Panc1 (cell line): Measurements from ENCODE around the gene CCDC154. TPM values are rescaled to one million over a fixed set of nuclear protein-coding genes. Genes with fewer than 3 reads are reported as not detected.

ENCODE experiments used
- ATAC-seq: fragments of 200-7000 bp; cut with Tn5 transposase; 2 replicates; pipeline ENCODE4 v1.9.1; 2020; ENCODE audit warnings: mild to moderate bottlenecking, moderate library complexity
- BruUV-seq: library from RNA; stranded (reverse); fragments of 400-500 nt; replicated peaks from 2 replicates; lab custom pipeline; 2021; lab: Mats Ljungman, UMichigan
- CTCF ChIA-PET: fragments of 300-600 bp; sonication (Branson Sonifier 250); formaldehyde crosslinking; loops from one replicate; lab custom pipeline; 2022; ENCODE audit warnings: antibody characterized with exemption; lab: Charles Lee
- POLR2A ChIA-PET: fragments of 300-600 bp; sonication (Branson Sonifier 250); formaldehyde crosslinking; loops from one replicate; lab custom pipeline; 2022; ENCODE audit warnings: antibody characterized with exemption; lab: Charles Lee
- DNase-seq: peaks from one replicate; pipeline ENCODE4 v3.0.0-alpha.2; 2010; ENCODE audit warnings: low read depth, low spot score
- H3K27ac ChIP-seq: 2 replicates; pipeline ENCODE4 v1.5.1; 2011; ENCODE audit warnings: mild to moderate bottlenecking, low read length, inconsistent platforms
- H3K27me3 ChIP-seq: fragments of 200-500 bp; sonication (Bioruptor generic); 2 replicates; pipeline ENCODE4 v1.6.0; 2014; ENCODE audit warnings: low read length, inconsistent platforms; ENCODE audit not compliant: control insufficient read depth, insufficient read depth
- H3K36me3 ChIP-seq: fragments of 200-500 bp; sonication (Bioruptor generic); 2 replicates; pipeline ENCODE4 v1.5.1; 2014; ENCODE audit warnings: inconsistent platforms, mild to moderate bottlenecking, low read length, moderate library complexity; ENCODE audit not compliant: control insufficient read depth, insufficient read depth
- H3K4me1 ChIP-seq: 2 replicates; pipeline ENCODE4 v1.5.1; 2011; ENCODE audit warnings: inconsistent platforms, mild to moderate bottlenecking, low read length, moderate library complexity; ENCODE audit not compliant: control insufficient read depth, insufficient read depth
- H3K4me3 ChIP-seq, 2 experiments: 2 replicates each; pipeline ENCODE4 v1.5.1; 2011 to 2012; ENCODE audit warnings: low read depth in 2 of 2, low read length in 2 of 2, mild to moderate bottlenecking in 2 of 2, inconsistent platforms in 1 of 2, moderate library complexity in 1 of 2
- H3K9me3 ChIP-seq: fragments of 200-500 bp; sonication (Bioruptor generic); 2 replicates; pipeline ENCODE4 v1.5.1; 2014; ENCODE audit warnings: low read depth, mild to moderate bottlenecking, inconsistent platforms, low read length, moderate library complexity; ENCODE audit not compliant: control insufficient read depth, insufficient read depth
- CTCF ChIP-seq: fragments of 450-650 bp; IDR thresholded peaks from 2 replicates; pipeline ENCODE4 v1.5.1; 2017; ENCODE audit warnings: mild to moderate bottlenecking
- POLR2AphosphoS5 ChIP-seq: IDR thresholded peaks from 2 replicates; pipeline ENCODE4 v1.6.1; 2012; ENCODE audit warnings: mild to moderate bottlenecking, low read depth, low read length, moderate library complexity
- SIN3A ChIP-seq: IDR thresholded peaks from 2 replicates; pipeline ENCODE4 v1.6.1; 2012; ENCODE audit warnings: low read depth, mild to moderate bottlenecking, low read length, moderate library complexity, borderline replicate concordance; ENCODE audit not compliant: insufficient read depth
- TCF7L2 ChIP-seq: IDR thresholded peaks from 2 replicates; pipeline ENCODE4 v1.6.1; 2011; ENCODE audit warnings: mild to moderate bottlenecking, low read depth, low read length, inconsistent platforms
- in situ Hi-C: cut with HindIII; loops from 2 replicates; pipeline ENCODE4 v1.10.0; 2016; ENCODE audit warnings: low sequenced_read_pairs, low pct_unique_long_range_greater_than_20kb
- intact Hi-C: fragments of 100-400 bp; cut with micrococcal nuclease; formaldehyde crosslinking; loops from one replicate; pipeline ENCODE4 v1.10.0; 2022; ENCODE audit not compliant: unreplicated experiment
- total RNA-seq: library from RNA; stranded (reverse); gene quantifications from one replicate; pipeline ENCODE4 v1.2.1, GENCODE V29; 2021; ENCODE audit not compliant: unreplicated experiment
- TF ChIP-seq, protein P1 (sequence below), 2 experiments: IDR thresholded peaks; 2 replicates each; pipeline ENCODE4 v1.6.1; 2011 to 2012; ENCODE audit warnings: low read depth in 2 of 2, control low read depth in 1 of 2, low read length in 1 of 2, mild to moderate bottlenecking in 1 of 2, moderate library complexity in 1 of 2; ENCODE audit not compliant: insufficient read depth in 1 of 2

The CCDC154 gene
- total RNA-seq, 1 experiment from 2014 or later: 2.0 TPM

GRCh38 chr16:1488619-1489018 is 44.3 kb upstream of the CCDC154 start, which contains the start of gene PTX4:
Gene PTX4 (minus strand): TSS chr16:1488944. CDS start chr16:1488909, 35 bp downstream.
- no peaks in the 10 kb centered on the region for H3K27me3 ChIP-seq
- BruUV-seq: no TSS peak
- intact Hi-C loops: no loop called here
- no peak within 1 kb of the TSS for H3K27ac ChIP-seq
- POLR2A ChIA-PET: no interaction called here
- ATAC-seq: no peak
- DNase-seq: no peak
- CTCF ChIA-PET: no interaction called here
- H3K9me3 ChIP-seq: no peaks in the 10 kb centered on the region
- in situ Hi-C loops: no loop called here
- TF ChIP-seq POLR2AphosphoS5: no peak
- no peak for TF ChIP-seq TCF7L2
- TF ChIP-seq, protein P1, sequence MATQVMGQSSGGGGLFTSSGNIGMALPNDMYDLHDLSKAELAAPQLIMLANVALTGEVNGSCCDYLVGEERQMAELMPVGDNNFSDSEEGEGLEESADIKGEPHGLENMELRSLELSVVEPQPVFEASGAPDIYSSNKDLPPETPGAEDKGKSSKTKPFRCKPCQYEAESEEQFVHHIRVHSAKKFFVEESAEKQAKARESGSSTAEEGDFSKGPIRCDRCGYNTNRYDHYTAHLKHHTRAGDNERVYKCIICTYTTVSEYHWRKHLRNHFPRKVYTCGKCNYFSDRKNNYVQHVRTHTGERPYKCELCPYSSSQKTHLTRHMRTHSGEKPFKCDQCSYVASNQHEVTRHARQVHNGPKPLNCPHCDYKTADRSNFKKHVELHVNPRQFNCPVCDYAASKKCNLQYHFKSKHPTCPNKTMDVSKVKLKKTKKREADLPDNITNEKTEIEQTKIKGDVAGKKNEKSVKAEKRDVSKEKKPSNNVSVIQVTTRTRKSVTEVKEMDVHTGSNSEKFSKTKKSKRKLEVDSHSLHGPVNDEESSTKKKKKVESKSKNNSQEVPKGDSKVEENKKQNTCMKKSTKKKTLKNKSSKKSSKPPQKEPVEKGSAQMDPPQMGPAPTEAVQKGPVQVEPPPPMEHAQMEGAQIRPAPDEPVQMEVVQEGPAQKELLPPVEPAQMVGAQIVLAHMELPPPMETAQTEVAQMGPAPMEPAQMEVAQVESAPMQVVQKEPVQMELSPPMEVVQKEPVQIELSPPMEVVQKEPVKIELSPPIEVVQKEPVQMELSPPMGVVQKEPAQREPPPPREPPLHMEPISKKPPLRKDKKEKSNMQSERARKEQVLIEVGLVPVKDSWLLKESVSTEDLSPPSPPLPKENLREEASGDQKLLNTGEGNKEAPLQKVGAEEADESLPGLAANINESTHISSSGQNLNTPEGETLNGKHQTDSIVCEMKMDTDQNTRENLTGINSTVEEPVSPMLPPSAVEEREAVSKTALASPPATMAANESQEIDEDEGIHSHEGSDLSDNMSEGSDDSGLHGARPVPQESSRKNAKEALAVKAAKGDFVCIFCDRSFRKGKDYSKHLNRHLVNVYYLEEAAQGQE (IDR thresholded peaks at IDR 0.05; ENCODE audit: insufficient read depth in 1 of 2, low read depth in 2 of 2, low read length in 1 of 2): no peak
- TF ChIP-seq SIN3A: no peak
- TF ChIP-seq CTCF: no peak
- peaks cover 7% of the 10 kb centered on the region for H3K4me1 ChIP-seq
- no peak within 1 kb of the TSS for H3K4me3 ChIP-seq
- peaks cover under 1% of the 10 kb centered on the region; the same call in 1 of the 2 replicates for H3K36me3 ChIP-seq

DNA sequence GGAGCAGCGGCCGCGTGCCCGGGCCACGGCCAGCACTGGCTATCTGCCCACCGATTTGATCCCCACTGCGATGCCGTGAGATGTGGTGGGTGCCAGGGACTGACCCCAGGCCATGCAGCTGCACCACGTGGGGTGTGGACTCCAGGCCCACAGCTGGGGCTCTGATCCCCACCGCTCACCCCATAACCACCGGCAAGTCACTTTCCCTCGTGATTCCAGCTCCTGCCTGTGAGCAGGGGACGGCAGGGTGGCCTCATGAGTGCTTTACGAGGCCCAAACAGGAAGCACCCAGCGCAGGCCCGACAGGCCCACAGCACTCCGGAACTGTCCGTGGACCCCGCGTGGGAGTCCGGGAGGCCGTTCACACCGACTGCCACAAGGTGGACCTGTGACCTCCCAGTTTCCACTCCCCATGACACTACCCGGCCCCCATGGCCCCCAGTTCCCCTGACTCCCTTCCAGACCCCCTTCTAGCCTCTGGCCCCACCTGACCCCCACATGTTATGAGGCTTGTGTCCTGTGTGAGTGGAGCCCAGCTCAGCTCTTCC is 43.8 kb upstream of the CCDC154 start:
- DNase-seq: no peak
- H3K9me3 ChIP-seq: no peaks in the 10 kb centered on the region
- peaks cover 7% of the 10 kb centered on the region for H3K4me1 ChIP-seq
- ChIA-PET CTCF (no interaction called here), POLR2A (no interaction called here)
- ATAC-seq: no peak
- no peaks in the 10 kb centered on the region for H3K27me3 ChIP-seq
- no peaks in the 10 kb centered on the region for H3K36me3 ChIP-seq
- H3K4me3 ChIP-seq: no peak overlapping the region
- intact Hi-C loops (no loop called here), in situ Hi-C loops (no loop called here)
- BruUV-seq: no TSS peak
- H3K27ac ChIP-seq: no peak overlapping the region
- TF ChIP-seq SIN3A (no peak), CTCF (no peak), POLR2AphosphoS5 (no peak)
- TF ChIP-seq, protein P1 (IDR thresholded peaks at IDR 0.05; ENCODE audit: insufficient read depth in 1 of 2, low read depth in 2 of 2, low read length in 1 of 2): no peak
